Keratinocyte (primary cell): ENCODE measurements around the gene LIPT2.
"Not testable (repeated sequence)": the region's sequence is repeated elsewhere in the genome, so short reads cannot be mapped to it uniquely, and the experiment has no call there.

Source experiments
- CTCF ChIP-seq, 3 experiments: IDR thresholded peaks in 1 of 3; conservative IDR thresholded peaks in 1 of 3; optimal IDR thresholded peaks in 1 of 3; 2 replicates in 2 of 3; 3 replicates in 1 of 3; pipeline versions ENCODE3 to v1.5.1; 2011; ENCODE audit warnings: low read length in 3 of 3, mild to moderate bottlenecking in 3 of 3, moderate library complexity in 2 of 3, control low read depth in 1 of 3, inconsistent platforms in 1 of 3; ENCODE audit not compliant: insufficient read depth in 2 of 3; ENCODE audit errors: extremely low read depth in 1 of 3
- EZH2 ChIP-seq: IDR thresholded peaks from one replicate; pipeline ENCODE4 v1.6.1; 2012; ENCODE audit warnings: inconsistent platforms, mild to moderate bottlenecking, low read length, moderate library complexity

GRCh38 chr11:74517592-74517991 is 24.1 kb upstream of the LIPT2 start:
- not testable (repeated sequence) for TF ChIP-seq EZH2; CTCF (optimal IDR thresholded peaks at IDR 0.05 in 1 of 3, IDR thresholded peaks at IDR 0.05 in 1 of 3, conservative IDR thresholded peaks at IDR 0.05 in 1 of 3; ENCODE audit: extremely low read depth in 1 of 3, insufficient read depth in 2 of 3, low read length in 3 of 3)
